NOMO-1 (cell line): ENCODE results near the gene FMR1NB.

Source experiments
- DNase-seq, 2 experiments: peaks; one replicate each; lab custom pipeline; 2025; ENCODE audit not compliant: unreplicated experiment in 2 of 2; lab: John Stamatoyannopoulos, UW

The FMR1NB gene, protein sequence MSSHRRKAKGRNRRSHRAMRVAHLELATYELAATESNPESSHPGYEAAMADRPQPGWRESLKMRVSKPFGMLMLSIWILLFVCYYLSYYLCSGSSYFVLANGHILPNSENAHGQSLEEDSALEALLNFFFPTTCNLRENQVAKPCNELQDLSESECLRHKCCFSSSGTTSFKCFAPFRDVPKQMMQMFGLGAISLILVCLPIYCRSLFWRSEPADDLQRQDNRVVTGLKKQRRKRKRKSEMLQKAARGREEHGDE

DNA sequence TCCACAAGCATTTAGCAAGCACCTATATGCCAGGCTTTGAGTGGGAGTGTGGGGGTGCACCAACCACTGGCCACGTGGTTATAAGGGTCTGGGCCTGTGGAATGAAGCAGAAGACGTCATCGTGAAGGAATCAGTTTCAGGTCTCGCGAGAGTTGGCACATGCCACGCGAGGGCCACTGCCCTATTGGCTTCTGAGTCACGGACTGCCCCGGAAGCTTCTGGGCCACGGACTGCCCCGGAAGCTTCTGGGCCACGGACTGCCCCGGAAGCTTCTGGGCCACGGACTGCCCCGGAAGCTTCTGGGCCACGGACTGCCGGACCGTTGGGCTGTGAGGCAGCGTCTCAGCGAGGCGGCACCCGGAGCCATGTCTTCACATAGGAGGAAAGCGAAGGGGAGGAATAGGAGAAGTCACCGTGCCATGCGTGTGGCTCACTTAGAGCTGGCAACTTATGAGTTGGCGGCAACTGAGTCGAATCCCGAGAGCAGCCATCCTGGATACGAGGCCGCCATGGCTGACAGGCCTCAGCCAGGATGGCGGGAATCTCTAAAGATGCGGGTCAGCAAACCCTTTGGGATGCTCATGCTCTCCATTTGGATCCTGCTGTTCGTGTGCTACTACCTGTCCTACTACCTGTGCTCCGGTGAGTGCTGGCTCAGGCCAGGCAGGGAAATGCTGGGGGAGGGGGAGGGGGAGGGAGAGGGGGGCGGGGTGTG is at the start of gene FMR1NB:
Gene FMR1NB (plus strand): TSS at position 300 of the 715 bp plus-strand sequence. CDS start 66 bp downstream, at position 366.
- no peak for DNase-seq

DNA sequence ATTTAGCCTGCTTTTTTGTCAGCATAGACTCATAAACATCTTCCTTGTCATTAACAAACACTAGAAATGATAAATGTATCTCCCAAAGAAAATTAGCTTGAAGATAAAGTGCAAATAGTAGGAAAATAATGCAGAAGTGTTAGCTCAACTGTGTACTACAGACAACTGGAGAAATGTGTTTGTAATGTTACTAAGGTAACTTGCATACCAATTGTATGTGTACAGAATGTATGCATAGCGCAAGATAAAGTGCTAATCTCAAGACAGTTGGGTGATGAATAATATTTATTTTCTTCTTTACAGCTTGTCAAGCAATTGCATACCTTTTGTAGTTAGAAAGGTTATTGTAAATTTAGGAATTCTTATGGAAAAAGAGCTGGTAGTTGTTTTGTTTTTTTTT is 47.3 kb upstream of the FMR1NB start:
- DNase-seq = no peak

DNA sequence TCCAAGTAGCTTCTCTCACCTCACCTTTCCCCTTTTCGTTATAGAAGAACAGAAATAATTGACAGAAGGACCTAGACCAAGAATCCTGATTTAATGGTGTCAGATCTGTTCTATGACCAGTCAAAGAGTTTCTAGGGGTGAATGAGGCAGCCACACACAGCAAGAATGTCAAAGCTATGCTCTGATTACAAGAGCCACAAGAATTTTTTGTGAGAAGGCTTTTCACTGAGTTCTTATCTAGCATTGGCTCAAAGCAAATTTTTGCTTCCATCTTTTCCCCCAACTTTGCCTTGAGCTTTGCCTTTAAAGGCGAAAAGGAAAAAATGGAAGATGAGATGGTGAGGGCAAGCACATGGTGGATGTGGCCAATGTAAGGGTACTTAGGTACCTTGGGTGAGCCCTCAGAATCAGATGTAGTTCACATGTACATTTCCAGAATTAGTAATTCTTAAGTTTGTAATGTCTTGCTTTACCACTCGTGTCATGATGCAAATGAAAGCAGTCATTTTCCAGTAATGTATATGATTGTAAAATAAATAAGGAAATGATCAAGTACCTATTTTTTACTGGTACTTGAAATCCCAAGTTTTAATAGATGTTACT is 45.9 kb upstream of the FMR1NB start:
- DNase-seq = no peak

DNA sequence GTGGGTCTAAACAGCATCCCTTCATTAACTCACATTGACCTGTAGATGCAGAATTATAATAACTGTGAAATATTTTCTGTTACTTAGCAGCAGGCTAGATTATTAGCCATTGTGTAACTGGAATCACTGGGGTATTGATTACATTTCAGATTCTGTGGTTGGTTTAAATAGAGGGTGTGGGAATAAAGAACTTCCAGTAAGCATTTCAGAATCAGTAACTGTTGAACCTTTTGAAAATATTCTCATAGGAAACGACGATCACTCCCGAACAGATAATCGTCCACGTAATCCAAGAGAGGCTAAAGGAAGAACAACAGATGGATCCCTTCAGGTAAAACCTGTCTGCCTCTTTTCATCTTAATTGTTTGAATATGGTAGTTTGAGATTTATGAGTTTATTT is 35.9 kb upstream of the FMR1NB start:
- DNase-seq = no peak

DNA sequence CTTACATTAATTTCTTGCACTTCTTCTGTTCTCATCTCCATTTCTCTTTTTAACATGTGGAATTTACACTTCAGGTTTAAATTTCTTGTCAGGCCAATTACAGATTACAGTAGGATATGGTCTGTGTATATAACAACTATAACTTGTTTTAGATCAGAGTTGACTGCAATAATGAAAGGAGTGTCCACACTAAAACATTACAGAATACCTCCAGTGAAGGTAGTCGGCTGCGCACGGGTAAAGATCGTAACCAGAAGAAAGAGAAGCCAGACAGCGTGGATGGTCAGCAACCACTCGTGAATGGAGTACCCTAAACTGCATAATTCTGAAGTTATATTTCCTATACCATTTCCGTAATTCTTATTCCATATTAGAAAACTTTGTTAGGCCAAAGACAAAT is 32.6 kb upstream of the FMR1NB start:
- no peak for DNase-seq

DNA sequence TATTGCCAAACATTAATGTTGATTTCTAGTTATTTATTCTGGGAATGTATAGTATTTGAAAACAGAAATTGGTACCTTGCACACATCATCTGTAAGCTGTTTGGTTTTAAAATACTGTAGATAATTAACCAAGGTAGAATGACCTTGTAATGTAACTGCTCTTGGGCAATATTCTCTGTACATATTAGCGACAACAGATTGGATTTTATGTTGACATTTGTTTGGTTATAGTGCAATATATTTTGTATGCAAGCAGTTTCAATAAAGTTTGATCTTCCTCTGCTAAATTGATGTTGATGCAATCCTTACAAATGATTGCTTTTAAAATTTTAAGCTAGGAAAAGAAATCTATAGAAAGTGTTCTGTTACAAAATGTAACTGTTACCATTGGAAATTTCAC is 30.8 kb upstream of the FMR1NB start:
- no peak for DNase-seq

DNA sequence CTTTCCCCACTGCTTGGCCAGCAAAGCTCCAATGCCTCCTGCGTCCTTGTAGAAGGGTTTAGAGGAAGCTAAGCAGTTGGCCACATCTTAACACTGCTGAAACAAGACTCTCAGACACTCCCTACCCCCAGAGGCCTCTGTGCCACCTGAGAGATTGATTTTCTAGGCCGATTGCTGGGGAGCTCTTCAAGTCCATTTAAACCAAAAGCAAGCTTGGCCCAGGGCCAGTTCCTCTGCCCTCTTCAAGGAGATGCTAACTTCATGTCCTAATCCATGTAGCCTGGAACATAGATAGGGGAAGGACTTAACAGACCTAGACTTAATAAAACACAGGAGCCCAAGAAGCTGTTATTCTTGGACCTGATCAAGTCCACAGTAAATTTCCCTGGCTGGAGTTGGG is 27.2 kb upstream of the FMR1NB start:
- no peak for DNase-seq

DNA sequence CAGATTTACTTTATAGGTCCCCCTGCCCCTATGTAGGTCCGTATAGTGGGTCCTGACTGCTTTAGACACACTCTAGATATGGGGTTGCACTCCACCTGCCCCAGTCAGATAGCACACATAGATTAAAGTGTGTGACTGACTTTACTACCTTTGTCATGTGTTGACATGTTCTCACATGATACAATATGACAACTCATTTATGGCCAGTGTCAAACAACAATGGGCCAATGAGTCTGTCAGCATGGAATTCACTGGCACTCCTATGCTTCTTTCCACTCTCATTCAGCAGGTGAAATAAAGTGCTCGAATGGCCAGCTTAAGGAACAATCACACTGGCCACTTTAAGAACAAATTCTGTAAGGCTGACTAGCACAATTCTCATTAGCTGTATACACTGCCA is 23.8 kb upstream of the FMR1NB start:
- no peak for DNase-seq

DNA sequence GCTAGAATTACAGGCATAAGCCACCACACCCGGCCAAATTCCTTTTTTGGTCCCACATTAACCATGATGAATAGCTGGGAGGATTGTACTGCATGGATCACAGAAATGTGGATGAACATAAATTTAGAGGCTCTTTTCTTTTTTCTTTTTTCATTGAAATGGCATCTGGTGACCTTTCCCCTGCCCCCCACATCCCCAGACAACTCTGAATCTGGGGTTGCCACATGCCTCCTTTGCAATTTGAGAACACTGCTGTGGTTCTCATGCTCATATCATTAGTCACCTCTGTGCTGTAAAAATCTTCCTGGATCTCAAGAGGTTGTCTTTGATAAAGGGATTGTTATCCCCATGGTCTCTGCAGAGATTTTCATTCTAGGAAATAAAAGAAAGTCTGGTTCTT is 22.8 kb upstream of the FMR1NB start:
- DNase-seq = no peak

DNA sequence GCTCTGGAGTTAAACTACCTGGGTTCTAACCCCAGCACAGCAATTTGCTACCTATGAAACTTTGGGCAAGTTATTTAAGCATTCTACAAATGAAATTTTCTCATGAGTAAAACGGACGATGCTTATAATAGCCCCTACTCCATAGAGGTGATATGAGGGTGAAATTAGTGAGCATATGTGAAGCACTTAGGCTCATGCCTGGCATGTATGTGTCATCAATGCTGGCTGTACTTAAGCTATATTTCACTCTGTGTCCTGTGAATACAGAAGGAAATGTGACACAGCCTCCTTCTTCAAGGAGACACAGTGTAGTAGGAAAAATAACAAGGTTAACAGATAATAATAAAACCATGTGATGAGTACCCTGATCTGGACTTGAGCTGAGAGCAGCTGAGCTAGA is 20.4 kb upstream of the FMR1NB start:
- DNase-seq = no peak

DNA sequence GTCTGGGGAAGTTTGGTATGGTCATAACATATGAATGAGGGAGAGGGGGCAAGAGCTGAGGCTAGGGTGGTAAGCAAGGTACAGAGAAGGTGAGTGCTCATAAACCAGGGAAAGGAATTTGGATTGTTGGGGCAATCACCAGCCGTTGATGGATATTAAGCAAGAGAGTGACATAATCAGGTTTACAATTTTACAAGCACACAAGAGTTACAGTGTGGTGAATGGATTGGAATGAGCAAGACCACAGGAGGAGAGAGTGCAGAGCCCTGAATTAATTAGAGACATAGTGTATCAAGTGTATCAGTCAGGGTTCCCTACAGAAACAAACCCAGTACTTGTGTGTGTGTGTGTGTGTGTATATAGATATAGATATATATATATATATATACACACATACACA is 18.7 kb upstream of the FMR1NB start:
- DNase-seq = no peak

DNA sequence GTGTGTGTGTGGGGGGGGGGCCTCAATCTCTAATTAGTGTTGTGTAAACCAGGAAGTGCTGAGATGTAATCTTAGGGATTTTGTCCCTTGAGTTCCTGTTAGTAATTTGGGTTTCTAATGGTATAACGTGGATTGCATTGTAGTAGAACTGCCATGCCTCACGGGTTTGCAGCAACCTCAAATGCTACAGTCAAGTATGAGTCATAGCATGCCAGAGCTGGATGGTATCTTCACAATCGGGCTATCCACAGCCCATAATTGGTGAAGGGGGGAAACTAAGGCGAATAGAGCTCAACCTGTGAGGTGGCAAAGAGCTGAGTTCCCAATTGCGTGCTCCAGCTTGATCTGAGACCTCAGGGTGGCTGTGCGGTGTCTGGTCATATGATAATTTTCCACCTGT is 2.2 kb upstream of the FMR1NB start:
- DNase-seq = no peak

DNA sequence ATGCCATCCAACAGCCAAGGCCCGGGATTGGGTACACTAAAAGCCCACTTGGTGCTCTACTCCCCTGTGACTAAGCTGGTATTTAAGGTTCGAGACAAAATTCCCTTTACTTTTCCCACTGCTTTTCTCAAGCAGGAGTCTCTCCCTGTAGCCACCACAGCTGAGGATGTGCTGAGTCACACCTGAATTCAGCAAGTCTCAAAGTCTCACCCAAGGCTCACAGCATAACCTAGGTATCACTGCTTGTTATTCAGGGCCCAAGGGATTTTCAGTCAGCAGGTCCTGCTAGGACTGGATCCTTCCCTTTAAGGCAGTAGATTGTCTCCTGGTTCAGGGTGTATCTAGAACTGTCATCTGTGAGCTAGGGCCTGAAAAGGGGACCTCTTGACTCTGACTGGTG is 39.2 kb downstream of the FMR1NB start:
- DNase-seq = no peak

DNA sequence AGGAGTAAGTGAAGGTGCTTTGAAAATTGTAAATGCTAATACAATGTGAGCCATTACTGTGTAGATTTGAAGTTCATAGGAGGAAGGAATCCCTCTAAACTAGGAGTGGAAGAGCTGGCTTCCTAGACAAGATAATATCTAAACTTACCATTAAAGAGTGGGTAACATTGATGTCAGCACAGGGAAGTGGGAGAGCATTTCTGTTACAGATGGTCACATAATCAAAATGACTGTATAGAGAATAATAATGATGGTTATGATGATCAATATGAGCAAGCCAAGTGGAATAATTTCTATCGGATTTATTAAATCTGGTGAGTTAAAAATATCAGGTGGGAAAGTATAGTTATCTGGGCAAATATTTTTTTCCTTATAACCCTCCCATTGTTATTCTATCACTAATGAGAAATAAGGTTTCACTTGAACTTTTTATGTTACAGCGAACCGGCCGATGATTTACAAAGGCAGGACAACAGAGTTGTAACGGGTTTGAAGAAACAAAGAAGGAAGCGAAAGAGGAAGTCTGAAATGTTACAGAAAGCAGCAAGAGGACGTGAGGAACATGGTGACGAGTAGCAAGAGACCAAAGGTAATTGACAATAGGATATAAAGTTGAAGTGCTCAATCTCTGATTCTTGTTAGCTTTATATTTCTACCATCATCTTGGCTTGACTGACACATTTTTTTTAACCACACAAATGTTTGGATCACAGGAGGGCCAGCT is 43.5 kb downstream of the FMR1NB start:
- peak; percentile 22 to 85 for DNase-seq

DNA sequence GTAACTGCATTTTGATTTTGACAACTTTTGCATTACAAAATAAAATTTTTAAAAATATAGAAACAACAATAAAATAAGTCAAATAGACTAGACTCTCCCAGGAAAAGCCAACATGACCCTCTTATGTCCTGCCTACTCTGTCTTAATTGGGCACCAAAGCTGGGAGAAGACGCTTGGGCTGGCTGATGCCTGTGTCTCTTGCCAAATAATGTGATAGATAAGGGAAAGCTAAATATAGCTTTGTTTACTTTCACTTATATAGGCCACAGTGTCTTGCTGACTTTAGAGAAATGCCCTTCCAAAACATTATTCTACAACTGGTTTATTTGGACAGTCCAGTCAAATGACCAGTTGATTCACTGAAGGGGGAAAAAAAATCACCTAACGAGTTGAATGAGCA is 54.2 kb downstream of the FMR1NB start:
- no peak for DNase-seq

DNA sequence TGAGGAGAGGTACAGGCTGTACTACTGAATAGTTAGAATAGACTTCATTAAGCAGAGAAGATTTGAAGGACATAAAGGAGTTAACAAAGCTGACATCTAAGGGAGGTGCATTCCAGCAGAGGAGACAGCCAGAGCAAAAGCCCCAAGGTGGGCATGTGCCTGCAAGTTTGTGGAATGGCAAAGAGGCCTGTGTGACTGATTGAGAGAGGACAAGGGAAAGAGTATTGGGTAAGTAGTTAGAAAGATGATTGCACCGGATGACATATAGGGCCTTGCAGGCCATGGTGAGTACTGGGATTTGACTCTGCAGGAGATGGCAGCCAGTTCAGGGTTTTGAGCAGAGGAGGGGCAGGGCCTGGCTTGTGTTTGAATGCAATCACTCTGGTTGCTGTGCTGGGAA is 55.9 kb downstream of the FMR1NB start:
- no peak for DNase-seq

DNA sequence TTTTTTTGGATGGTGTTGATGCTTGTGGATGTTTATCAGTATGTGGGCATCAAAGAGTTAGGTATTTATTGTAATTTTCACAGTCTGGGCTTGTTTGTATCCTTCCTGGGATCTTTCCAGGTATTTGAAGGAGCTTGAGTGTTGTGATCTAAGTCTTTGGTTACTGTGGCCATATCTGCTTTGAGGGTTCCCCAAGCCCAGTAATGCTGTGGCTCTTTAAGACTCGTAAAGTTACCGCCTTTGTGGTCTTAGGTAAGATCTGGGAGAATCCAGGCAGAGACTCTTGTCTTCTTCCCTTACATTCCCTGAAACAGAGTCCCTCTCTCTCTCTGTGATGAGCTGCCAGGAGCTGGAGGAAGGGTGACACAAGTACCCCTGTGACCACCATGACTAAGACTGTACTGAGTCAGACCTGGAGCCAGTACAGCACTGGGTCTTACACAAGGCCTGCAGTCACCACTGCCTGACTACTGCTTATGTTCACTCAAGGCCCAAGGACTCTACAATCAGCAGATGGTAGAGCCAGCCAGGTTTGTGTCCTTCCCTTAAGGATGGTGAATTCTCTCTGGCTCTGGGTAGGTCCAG is 62.2 kb downstream of the FMR1NB start:
- no peak for DNase-seq

DNA sequence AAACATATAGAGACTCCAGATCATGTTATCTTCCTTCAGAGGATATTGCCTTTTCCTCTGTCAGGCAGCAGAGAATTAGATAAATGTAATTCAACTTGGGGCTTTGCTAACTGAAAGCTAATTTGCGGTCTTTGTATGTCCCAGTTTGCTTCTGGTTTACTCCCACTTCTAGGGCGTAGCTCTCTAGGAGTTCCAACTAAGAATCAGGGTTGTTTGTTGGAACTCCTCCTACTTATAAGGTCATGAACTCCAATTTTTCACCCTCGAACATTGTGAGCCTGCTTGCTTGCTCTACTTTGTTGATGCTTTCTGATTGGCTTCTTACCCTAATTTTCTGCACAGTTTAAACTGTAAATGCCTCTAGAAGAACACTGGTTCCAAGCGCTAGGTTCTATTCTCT is 66.1 kb downstream of the FMR1NB start:
- no peak for DNase-seq

DNA sequence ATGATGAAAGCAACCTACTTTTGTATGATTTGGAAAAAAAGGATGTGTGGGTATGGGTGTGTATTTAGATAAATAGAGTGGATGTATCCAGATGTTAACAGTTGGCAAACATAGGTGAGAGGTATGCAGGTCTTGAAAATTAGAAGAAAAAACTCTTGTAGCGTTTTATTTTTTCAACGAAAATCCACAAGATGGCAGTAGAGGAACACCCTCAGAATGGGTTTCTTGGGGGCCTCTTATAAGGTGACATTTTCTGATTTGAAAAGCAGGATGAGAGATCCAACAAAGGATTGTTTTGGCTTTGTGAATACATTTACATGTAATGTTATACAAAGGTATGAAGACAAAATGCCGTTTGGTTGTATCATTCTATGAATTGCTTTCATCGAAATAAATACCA is 68.3 kb downstream of the FMR1NB start:
- peak; percentile 0 to 17 for DNase-seq

DNA sequence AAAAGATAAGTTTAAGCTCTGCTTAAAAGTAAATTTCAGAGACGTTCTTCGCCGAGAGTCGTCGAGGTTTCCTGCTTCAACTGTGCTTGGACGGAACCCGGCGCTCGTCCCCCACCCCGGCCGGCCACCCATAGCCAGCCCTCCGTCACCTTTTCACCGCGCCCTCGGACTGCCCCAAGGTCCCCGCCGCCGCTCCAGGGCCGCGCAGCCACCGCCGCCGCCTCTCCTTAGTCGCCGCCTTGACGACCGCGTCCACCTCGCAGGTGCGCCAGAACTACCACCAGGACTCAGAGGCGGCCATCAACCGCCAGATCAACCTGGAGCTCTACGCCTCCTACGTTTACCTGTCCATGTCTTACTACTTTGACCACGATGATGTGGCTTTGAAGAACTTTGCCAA is 70.8 kb downstream of the FMR1NB start:
- DNase-seq = no peak

DNA sequence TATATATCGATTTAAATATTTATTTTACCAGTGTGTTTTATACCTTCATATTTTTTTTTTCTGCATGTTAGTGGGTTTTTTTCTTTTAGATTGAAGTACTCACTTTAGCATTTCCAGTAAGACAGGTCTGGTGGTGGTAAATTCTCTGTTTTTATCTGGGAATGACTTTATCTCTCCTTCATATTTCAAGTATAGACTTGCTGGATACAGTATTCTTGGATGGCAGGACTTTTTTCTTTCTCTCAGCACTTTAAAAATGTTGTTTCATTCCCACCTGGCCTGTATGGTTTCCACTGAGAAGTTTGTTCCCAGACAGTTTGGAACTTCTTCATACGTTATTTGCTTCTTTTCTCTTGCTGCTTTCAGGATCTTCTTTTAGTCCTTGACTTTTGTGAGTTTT is 86.1 kb downstream of the FMR1NB start:
- DNase-seq = no peak
